ENCODE results near the gene SYT13.
"Not testable (repeated sequence)": the region's sequence is repeated elsewhere in the genome, so short reads cannot be mapped to it uniquely, and the experiment has no call there.

The SYT13 gene

GRCh38 chr11:45274206-45274605 is 11.9 kb downstream of the SYT13 start:
- no peak for DNase-seq (ENCODE audit: low read depth in 3 of 3)

- DNase-seq (ENCODE audit: low read depth in 3 of 3), result no peak
These were observed 12.6 kb downstream of the SYT13 start for GRCh38 chr11:45273509-45273908.

- DNase-seq (ENCODE audit: low read depth in 3 of 3), result no peak
These were observed 13.4 kb downstream of the SYT13 start for GRCh38 chr11:45272701-45273100.

DNA sequence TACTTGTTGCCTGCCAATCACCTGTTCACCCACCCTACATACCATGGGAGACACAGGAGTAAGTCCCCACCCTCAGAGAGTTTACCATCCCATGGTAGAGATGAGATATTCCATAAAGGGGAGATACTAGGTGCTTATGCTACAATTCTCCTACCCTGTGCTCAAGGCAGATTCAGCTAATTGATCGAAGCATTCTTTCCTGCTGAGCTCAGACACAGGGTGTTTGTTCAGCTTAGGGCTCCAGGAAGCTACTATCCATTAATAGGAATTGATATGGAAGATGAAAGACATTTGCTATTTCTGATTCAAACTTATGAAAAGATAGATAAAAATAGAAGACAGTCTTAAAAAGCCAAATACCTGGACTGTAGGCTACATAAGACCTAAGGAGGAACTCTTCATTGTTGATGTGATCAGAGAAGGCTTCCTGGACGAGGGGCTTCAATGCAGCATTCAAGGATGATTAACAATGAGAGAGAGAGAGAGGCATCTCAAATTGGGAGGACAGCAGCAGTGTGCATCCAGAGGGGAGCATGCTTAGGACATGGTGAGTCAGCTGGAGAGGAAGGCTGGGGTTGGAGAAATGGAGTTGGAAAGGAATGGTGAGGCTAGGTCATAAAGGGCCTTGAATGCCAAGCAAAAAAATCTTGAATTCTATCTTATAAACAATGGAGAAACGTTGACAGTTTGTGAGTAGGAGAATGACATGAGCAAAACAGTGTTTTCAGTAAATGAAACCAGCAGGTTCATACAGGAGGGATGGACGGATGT is 15.0 kb downstream of the SYT13 start:
- no peak for DNase-seq (ENCODE audit: low read depth in 3 of 3)

DNA sequence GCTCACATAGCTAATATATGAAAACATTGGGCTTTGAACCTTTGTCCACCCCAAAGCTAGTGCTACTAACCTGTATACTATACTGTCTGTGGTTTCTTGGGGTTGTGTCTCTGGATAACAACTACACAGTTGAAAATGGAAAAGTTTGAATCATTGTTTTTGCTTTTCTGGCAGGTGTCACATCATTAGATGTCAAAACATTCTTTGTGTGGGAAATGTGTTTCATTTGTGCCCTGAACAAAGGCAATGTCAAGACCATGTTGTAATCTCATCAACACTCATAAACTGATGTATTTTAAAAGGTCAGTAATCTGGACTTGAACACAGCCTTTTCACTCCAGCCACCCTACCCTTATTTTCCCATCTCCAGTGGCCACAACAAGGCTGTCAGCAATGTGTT is 16.5 kb downstream of the SYT13 start:
- no peak for DNase-seq (ENCODE audit: low read depth in 3 of 3)

GRCh38 chr11:45267652-45268299 is 18.4 kb downstream of the SYT13 start:
- DNase-seq (ENCODE audit: low read depth in 3 of 3), result no peak

GRCh38 chr11:45267052-45267451 is 19.1 kb downstream of the SYT13 start:
- DNase-seq (ENCODE audit: low read depth in 3 of 3), result no peak

DNA sequence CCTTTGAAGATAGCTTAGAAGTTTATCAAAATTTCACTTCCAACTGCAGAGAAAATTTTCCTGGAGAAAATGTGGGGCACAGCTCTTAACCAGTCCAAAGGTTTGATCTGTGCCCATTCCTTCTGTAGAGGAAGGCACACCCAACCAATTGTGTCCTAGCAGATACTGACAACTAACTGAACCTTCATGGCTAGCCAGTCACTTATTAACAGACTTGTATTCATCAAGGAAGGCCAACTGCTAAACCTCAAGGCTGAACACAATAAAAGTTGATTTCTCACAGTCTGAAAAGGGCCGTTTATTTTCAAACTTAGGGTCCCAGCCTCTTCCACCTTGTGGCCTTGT is 19.5 kb downstream of the SYT13 start:
- no peak for DNase-seq (ENCODE audit: low read depth in 3 of 3)

GRCh38 chr11:45265969-45266675 is 20.0 kb downstream of the SYT13 start:
- no peak for DNase-seq (ENCODE audit: low read depth in 3 of 3)

GRCh38 chr11:45264839-45265515 is 21.2 kb downstream of the SYT13 start:
- DNase-seq (ENCODE audit: low read depth in 3 of 3), result no peak

DNA sequence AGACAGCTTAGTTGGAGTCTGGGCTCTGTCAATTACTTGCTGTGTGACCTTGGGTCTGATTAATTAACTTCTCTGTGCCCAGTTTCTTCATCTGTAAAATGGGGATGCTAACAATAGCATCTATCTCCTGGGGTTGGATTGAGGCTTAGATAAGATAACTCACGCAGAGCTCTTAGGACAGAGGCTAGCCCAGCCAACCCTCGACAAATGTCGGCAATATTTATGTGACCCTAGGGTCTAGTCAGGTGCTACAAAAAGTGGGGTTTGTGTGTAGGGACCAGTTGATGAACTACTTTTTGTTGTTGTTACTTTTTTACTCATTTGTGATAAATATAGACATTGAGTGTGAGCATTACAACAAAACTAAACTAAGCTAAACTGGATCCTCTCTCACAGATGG is 22.4 kb downstream of the SYT13 start:
- no peak for DNase-seq (ENCODE audit: low read depth in 3 of 3)

- no peak for DNase-seq (ENCODE audit: low read depth in 3 of 3)
These were observed 23.2 kb downstream of the SYT13 start for GRCh38 chr11:45262900-45263299.

- DNase-seq (ENCODE audit: low read depth in 3 of 3), result no peak
These were observed 26.1 kb downstream of the SYT13 start for GRCh38 chr11:45260071-45260470.

GRCh38 chr11:45259592-45259991 is 26.5 kb downstream of the SYT13 start:
- no peak for DNase-seq (ENCODE audit: low read depth in 3 of 3)

DNA sequence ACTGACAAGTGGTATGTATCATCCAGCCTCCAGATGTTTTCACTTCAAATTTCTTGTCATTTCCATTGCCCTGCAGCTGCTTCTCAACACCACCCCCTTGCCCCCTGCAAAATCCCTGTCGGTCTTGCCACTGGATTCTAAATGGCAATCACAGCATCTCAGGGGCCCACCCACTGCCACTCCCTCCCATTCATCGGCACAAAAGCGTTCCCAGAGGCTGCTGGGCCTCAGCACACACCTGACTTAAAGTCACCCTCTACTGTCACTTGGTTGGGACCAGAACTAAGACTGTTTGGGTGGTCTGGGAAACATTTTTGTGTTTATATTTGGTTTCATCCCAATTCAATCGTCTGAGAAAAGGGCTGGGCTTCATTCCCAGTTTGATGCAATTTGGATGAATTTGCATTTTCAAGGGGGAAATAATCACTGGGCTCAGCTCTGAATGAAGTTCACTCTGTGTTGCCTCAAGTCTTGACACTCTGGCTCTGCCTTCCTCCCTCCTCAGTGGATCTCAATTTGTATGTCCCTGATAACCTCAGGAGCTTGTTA is 27.1 kb downstream of the SYT13 start:
- no peak for DNase-seq (ENCODE audit: low read depth in 3 of 3)

DNA sequence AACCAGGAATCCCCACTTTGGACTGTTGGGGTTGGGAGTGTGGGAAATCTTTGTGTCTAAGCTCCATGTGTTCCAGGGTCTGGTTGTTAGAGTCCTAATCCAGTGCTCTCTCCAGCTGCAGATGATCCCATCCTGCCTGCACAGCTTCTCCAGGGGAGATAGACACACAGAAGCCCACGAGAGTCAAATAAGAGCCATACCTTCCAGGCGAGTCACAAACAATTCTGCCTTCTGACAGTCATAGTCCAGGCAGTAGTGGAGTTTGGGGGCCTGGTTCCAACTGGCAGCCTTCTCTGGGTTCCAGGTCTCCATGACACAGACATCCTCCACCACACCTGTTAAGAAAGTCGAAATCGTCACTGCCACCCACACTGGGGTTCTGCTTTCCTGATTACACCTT is 32.1 kb downstream of the SYT13 start:
- DNase-seq (ENCODE audit: low read depth in 3 of 3), result no peak

DNA sequence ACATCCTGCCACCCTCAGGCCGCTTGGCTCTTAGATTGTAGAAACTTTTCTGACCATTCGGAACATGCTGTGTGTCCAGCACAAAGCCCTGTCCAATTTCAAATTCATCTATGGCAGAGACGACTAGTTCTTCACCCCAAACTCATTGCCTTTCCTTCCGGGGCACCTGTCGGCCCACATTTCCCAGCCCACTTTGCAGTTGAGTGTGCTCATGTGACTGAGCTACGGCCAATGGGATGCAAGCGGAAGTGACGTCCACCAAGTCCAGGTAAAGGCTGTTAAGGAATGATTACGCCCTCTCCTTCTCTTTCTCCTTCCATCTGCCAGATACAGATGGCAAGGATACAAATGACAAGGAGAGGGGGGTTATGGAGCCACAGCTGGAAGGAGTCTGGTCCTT is 32.5 kb downstream of the SYT13 start:
- no peak for DNase-seq (ENCODE audit: low read depth in 3 of 3)

DNA sequence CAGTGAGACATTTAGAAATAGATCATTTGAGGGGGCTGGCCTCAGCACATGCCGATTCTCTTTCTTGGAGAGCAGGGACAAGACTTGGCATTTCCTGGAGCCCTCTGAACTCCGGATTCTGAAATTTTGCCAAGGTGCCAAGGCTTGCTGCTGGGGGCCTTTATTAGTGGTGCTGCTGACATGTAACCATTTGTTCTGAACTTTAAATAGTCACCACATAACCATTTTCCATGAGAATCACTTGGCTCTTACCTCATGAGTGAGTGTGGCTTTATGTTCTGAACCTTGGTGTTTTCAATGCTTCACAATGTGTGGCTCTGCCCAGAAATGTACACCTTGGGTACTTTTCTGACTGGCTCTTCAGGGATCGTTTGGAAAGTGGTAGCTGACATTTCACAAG is 33.3 kb downstream of the SYT13 start:
- DNase-seq (ENCODE audit: low read depth in 3 of 3), result no peak

- DNase-seq (ENCODE audit: low read depth in 3 of 3), result peak in 1 of 3 experiments; percentile 10
These were observed 33.8 kb downstream of the SYT13 start for GRCh38 chr11:45252134-45252856.

DNA sequence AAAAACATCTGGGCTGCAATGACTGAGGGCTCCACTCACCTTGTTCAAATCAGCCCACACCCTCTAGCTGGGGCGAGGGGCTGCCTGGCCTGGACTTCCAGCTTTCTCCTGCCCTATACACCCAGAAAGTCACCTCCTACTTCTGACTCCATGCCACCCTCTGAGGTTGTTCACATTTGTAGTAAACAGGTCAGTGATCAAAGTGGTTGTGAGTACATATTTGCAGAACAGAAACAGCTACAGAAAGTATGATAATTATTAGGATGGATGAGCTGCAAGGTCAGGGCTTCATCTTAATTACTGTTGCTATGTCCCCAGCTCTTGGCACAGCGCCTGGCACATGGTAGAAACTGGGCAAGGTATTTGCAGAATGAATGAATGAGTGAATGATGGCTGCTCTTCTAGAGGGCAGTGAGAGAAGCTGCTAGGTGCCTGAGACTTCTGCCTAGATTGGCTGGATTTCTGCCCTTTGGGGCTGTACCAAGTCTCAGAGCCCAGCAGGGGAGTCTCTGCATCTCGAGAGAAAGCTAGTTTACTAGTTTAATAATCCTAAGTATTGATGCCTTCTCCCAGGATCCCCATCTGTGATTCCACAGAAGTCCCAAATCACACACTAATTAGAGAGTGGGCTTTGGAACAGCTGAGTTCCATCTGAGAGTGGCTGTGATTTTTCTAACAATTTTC is 36.0 kb downstream of the SYT13 start:
- no peak for DNase-seq (ENCODE audit: low read depth in 3 of 3)

GRCh38 chr11:45249372-45249771 is 36.8 kb downstream of the SYT13 start:
- not testable (repeated sequence) for DNase-seq (ENCODE audit: low read depth in 3 of 3)
